IPS-15b (cell line): ENCODE measurements around the gene HSD11B1.

Experiments
- H3K27me3 ChIP-seq: one replicate; pipeline ENCODE4 v1.6.1; 2013; ENCODE audit warnings: low read length; ENCODE audit not compliant: control insufficient read depth, insufficient read depth
- H3K36me3 ChIP-seq: one replicate; pipeline ENCODE4 v1.6.1; 2013; ENCODE audit warnings: low read length; ENCODE audit not compliant: control insufficient read depth, insufficient read depth
- H3K4me1 ChIP-seq: one replicate; pipeline ENCODE4 v1.6.1; 2013; ENCODE audit warnings: mild to moderate bottlenecking, low read length; ENCODE audit not compliant: control insufficient read depth, insufficient read depth
- H3K4me3 ChIP-seq: one replicate; pipeline ENCODE4 v1.5.1; 2013; ENCODE audit warnings: low read depth, low read length
- H3K9ac ChIP-seq: one replicate; pipeline ENCODE4 v1.6.1; 2013; ENCODE audit warnings: low read depth, mild to moderate bottlenecking, low read length
- H3K9me3 ChIP-seq: one replicate; pipeline ENCODE4 v1.6.1; 2013; ENCODE audit warnings: mild to moderate bottlenecking, low read length; ENCODE audit not compliant: control insufficient read depth, insufficient read depth

Gene HSD11B1

DNA sequence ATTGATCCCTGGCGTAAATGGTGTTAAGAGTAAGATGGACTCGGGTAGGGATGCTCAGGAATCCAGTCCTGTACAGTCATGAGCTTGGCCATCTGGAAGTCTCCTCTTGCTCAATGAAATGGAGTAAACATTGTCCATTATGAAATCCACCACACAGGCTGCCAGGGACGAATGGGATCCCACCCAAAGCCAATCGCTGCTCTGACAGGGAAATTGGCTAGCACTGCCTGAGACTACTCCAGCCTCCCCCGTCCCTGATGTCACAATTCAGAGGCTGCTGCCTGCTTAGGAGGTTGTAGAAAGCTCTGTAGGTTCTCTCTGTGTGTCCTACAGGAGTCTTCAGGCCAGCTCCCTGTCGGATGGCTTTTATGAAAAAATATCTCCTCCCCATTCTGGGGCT, at the start of gene HSD11B1:
HSD11B1 (plus strand) TSS at position 263 of the 400 bp plus-strand sequence; CDS start at position 360, 97 bp downstream.
- Histone ChIP-seq H3K9ac (no peak within 1 kb of the TSS), H3K4me3 (no peak within 1 kb of the TSS), H3K27me3 (no peaks in the 10 kb centered on the region), H3K9me3 (no peaks in the 10 kb centered on the region), H3K4me1 (no peaks in the 10 kb centered on the region), H3K36me3 (no peaks in the 10 kb centered on the region)

DNA sequence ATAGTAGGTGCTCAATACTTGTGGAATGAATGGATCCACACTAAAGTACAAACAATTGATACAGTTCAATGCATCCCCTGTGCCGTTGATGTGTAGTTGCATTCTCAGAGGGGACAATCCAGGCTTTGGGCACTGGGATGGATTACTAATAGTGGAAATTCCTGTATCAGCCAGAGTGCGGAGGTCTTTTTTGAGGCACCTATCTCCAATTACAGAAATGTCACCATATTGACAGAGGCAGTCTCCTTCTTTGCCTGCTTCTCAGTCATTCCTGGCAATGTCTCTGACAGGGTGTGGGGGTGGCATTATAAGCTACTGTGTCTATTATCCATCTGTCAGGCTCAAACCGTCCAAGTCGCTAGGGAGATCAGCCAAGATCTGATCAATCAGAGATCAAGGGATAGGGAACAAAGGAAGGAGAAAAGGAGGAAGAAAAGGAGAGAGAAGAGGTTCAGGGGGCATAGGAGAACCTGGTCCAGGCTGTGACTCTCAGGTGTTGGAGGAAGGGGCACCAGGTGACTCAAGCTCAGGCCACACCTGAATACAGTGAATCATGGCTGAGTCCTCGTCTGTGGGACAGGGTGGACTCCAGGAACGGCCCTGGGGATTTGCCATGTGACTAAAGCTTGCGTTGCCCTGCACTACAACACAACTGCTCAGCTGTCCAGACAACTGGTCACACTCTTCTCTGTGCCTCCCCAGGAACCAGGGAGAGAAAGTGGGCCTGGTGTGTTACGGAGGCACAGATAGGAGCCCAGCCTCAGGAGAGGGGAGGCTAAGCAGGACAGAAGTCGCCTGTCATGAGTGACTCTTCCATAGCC, 49.0 kb upstream of the HSD11B1 start:
- no peaks in the 10 kb centered on the region for H3K9me3 ChIP-seq
- H3K4me3 ChIP-seq: no peak overlapping the region
- no peaks in the 10 kb centered on the region for H3K27me3 ChIP-seq
- H3K4me1 ChIP-seq: peaks cover 17% of the 10 kb centered on the region
- H3K9ac ChIP-seq: no peak overlapping the region
- no peaks in the 10 kb centered on the region for H3K36me3 ChIP-seq

DNA sequence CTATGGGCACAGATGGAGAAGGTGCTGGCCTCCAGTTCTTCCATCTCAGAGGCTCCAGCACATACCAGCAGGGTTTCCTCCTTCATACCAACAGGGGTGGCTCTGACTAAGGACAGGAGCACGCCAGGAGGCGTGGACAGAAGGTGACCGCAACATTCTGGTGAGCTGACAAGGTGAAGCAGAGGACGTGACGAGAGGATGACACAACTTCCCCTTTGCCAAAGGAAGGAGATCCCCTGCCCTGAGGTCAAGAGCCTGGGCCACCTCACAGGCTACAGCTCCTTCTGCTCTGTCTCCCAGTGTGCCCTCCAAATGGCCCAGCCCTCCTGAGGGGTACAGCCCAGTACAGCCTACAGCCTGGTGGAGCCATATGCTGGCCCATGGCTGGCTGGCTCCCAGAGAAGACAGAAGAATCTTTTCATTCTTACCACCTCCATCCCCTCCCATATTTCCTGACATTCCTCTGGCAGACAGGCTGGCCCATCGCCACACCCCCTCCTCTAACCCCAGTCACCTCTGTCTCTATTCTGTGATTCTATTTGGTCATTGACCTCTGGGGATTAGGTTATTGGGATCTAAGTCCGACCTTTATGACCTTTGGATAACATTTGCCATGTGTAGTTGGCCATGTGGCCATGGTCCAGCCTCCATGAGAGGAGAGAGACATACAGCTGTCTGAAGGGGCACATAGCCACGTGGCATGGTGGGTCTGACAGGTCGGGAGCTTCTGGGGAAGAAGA, 47.3 kb upstream of the HSD11B1 start:
- H3K9ac ChIP-seq: no peak overlapping the region
- H3K27me3 ChIP-seq: no peaks in the 10 kb centered on the region
- no peaks in the 10 kb centered on the region for H3K9me3 ChIP-seq
- peaks cover 15% of the 10 kb centered on the region for H3K4me1 ChIP-seq
- H3K4me3 ChIP-seq: no peak overlapping the region
- H3K36me3 ChIP-seq: no peaks in the 10 kb centered on the region

DNA sequence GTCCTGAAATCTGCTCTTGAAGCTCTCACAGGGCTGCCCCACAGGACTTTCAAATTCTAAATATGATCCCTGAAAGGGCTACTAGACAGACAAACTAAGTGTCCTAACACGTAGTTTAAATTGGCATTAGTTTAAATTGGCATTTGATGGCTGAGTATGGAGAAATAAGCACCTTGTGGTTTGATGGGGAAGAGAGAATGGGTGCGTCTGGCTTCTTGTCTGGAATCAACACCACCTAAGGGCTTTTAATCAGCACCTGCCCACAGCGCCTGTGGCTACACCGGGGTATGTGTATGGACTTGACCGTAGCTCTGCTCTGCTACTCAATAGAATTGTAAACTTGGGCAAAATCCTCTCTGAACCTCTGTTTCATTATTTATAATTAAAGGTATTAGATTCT, 46.7 kb upstream of the HSD11B1 start:
- peaks cover under 1% of the 10 kb centered on the region for H3K27me3 ChIP-seq
- H3K4me3 ChIP-seq: no peak overlapping the region
- no peaks in the 10 kb centered on the region for H3K36me3 ChIP-seq
- no peaks in the 10 kb centered on the region for H3K9me3 ChIP-seq
- H3K4me1 ChIP-seq: peaks cover 9% of the 10 kb centered on the region
- no peak overlapping the region for H3K9ac ChIP-seq

GRCh38 chr1:209659909-209660308, 44.7 kb upstream of the HSD11B1 start:
- H3K9me3 ChIP-seq: no peaks in the 10 kb centered on the region
- H3K4me1 ChIP-seq: no peaks in the 10 kb centered on the region
- H3K9ac ChIP-seq: no peak overlapping the region
- no peaks in the 10 kb centered on the region for H3K36me3 ChIP-seq
- H3K4me3 ChIP-seq: no peak overlapping the region
- peaks cover 4% of the 10 kb centered on the region for H3K27me3 ChIP-seq

- Histone ChIP-seq H3K9me3 (no peaks in the 10 kb centered on the region), H3K4me3 (no peak overlapping the region), H3K27me3 (peaks cover 4% of the 10 kb centered on the region), H3K4me1 (no peaks in the 10 kb centered on the region), H3K9ac (no peak overlapping the region), H3K36me3 (no peaks in the 10 kb centered on the region)
These were observed 43.6 kb upstream of the HSD11B1 start for GRCh38 chr1:209661071-209661470.

DNA sequence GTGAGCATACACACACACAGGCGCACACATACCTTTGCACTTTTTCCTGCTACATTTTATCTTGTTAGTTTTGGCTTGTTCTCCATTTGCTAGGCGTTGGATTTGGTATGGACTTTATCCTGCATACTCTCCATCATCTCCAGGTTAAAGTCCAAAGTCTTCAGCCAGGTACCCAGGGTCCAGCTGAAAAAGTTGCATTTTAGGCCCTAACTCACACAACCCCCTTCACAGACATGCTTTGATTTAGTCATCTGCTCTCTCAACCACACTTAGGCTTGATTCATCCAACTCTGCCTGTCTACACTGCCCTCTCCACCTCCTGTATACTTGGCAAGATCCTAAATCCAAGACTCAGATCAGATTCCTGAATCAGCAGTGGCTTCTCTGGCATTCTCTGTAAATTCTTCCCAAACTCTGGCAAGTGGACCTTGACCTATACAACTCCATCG, 41.7 kb upstream of the HSD11B1 start:
- Histone ChIP-seq H3K36me3 (no peaks in the 10 kb centered on the region), H3K27me3 (peaks cover 4% of the 10 kb centered on the region), H3K4me1 (no peaks in the 10 kb centered on the region), H3K9me3 (no peaks in the 10 kb centered on the region), H3K4me3 (no peak overlapping the region), H3K9ac (no peak overlapping the region)

DNA sequence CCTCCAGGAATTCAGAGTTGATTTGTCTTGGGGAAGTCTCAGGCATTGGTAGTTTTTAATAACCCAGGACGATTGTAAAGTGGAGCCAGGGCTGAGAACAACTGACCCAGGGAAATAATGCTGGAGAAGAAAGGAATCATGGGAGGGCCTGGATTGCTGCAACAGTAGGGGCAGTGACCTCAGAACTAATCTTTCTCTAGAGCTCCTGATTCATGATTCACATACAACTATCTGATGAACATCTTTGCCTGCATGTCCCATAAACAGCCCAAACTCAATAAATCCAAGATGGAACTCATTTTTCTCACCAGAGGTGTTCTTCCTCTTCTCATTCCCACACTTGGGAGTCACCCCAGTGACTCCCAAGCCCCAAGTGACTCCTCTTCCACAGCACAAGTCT, 37.5 kb upstream of the HSD11B1 start:
- H3K27me3 ChIP-seq: peaks cover 12% of the 10 kb centered on the region
- H3K9me3 ChIP-seq: no peaks in the 10 kb centered on the region
- no peak overlapping the region for H3K4me3 ChIP-seq
- H3K9ac ChIP-seq: no peak overlapping the region
- H3K4me1 ChIP-seq: no peaks in the 10 kb centered on the region
- H3K36me3 ChIP-seq: no peaks in the 10 kb centered on the region

DNA sequence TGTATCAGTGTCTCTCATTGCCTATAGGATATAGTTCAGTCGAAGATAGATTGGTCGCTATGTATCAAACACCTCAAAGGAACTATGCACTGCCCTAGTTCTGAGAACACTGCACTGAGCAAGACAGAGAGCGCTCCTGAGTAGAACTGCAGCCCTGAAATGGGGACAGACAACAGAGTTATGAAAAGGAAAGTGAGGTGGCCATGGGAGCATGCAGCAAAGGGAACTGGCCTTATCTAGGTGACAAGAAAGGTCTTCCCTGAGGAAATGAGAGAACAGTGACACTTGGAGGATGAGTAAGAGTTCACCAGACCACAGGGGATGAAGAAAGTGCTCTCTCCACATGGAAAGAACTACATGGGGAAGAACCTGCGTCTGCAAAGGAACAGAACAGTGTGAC, 36.9 kb upstream of the HSD11B1 start:
- Histone ChIP-seq H3K36me3 (no peaks in the 10 kb centered on the region), H3K4me1 (no peaks in the 10 kb centered on the region), H3K9ac (no peak overlapping the region), H3K4me3 (no peak overlapping the region), H3K27me3 (peaks cover 18% of the 10 kb centered on the region), H3K9me3 (no peaks in the 10 kb centered on the region)

- Histone ChIP-seq H3K9me3 (no peaks in the 10 kb centered on the region), H3K36me3 (no peaks in the 10 kb centered on the region), H3K9ac (no peak overlapping the region), H3K27me3 (peaks cover 43% of the 10 kb centered on the region), H3K4me3 (no peak overlapping the region), H3K4me1 (peaks cover 5% of the 10 kb centered on the region)
These were observed 34.1 kb upstream of the HSD11B1 start for GRCh38 chr1:209670441-209671082.

DNA sequence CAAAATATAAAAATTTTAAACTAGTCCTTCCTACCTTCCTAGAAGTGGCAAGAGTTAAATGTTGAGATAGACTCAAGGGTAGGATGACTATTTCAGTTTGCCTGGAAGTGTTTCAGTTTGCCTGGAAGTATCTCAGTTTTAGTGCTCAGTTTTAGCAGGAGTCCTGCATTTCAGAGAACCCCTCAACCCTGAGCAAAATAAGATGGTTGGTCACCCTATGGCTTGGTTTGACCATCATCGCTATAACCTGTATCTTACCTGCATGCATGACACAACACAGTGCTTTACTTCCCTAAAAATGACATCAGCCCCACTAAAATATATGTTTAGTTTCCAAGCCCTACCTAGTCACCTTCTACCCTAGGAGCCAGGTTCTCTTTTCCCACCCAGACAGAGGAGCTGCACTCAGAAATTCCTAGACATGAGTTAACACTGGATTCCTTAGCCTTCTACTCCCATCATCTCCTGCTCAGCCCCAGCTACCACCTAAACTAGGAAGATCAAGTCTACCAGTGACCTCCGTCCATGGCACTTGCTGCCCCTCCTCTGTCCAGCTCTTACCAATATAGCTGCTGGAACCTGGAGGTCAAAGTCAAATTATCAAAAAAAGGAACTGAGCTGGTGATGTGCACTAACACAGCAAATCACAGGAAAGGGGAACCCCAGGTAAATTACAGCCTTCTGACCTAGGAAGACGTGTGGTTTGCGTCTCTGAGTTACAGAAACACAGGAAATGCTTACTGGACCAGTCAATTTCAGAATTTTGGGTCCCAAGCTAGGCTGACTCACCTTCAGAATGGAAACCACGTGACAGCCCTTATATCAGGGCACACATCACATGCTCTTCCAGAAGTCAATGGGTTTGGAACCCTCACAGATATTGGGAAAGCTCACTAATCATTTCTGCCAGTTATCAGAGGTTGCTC, 31.7 kb upstream of the HSD11B1 start:
- Histone ChIP-seq H3K4me3 (no peak overlapping the region), H3K27me3 (peaks cover 66% of the 10 kb centered on the region), H3K36me3 (no peaks in the 10 kb centered on the region), H3K9me3 (no peaks in the 10 kb centered on the region), H3K4me1 (peaks cover 5% of the 10 kb centered on the region), H3K9ac (no peak overlapping the region)
